Nucleus accumbens (tissue), 56 donors: ENCODE data around the gene IPCEF1.
"Not testable (repeated sequence)": the region's sequence is repeated elsewhere in the genome, so short reads cannot be mapped to it uniquely, and the experiment has no call there.

Experiments used
- DNase-seq, 56 donors: peaks; one replicate each; lab custom pipeline; 2025; lab: John Stamatoyannopoulos, UW

Gene IPCEF1

GRCh38 chr6:154230910-154231595 is 125.5 kb downstream of the IPCEF1 start:
- DNase-seq: no peak

- no peak for DNase-seq
These were observed 126.2 kb downstream of the IPCEF1 start for GRCh38 chr6:154230393-154230792.

GRCh38 chr6:154229786-154230185 is 126.8 kb downstream of the IPCEF1 start:
- DNase-seq: no peak

GRCh38 chr6:154228521-154228905 is 128.1 kb downstream of the IPCEF1 start:
- no peak for DNase-seq

- no peak for DNase-seq
These were observed 128.6 kb downstream of the IPCEF1 start for GRCh38 chr6:154227862-154228520.

- no peak for DNase-seq
These were observed 130.1 kb downstream of the IPCEF1 start for GRCh38 chr6:154226461-154226860.

GRCh38 chr6:154223296-154223695 is 133.3 kb downstream of the IPCEF1 start:
- DNase-seq: no peak

GRCh38 chr6:154222716-154223115 is 133.9 kb downstream of the IPCEF1 start:
- DNase-seq: no peak

- no peak for DNase-seq
These were observed 137.4 kb downstream of the IPCEF1 start for GRCh38 chr6:154219250-154219649.

GRCh38 chr6:154218787-154219186 is 137.8 kb downstream of the IPCEF1 start:
- DNase-seq: no peak

- DNase-seq: peak in 4 of 56 donors; percentile 9 to 30 (median 17)
These were observed 138.3 kb downstream of the IPCEF1 start for GRCh38 chr6:154218301-154218700.

GRCh38 chr6:154213782-154214181 is 142.8 kb downstream of the IPCEF1 start:
- DNase-seq: no peak

- DNase-seq: no peak
These were observed 145.9 kb downstream of the IPCEF1 start for GRCh38 chr6:154210678-154211077.

- no peak for DNase-seq
These were observed 147.0 kb downstream of the IPCEF1 start for GRCh38 chr6:154209555-154209954.

GRCh38 chr6:154206996-154207395 is 149.6 kb downstream of the IPCEF1 start:
- DNase-seq: no peak

- no peak for DNase-seq
These were observed 150.5 kb downstream of the IPCEF1 start for GRCh38 chr6:154206141-154206540.

- DNase-seq: no peak
These were observed 153.6 kb downstream of the IPCEF1 start for GRCh38 chr6:154202958-154203357.

- DNase-seq: no peak
These were observed 154.3 kb downstream of the IPCEF1 start for GRCh38 chr6:154202339-154202738.

GRCh38 chr6:154201688-154202087 is 154.9 kb downstream of the IPCEF1 start:
- not testable (repeated sequence) for DNase-seq

GRCh38 chr6:154197196-154197860 is 159.3 kb downstream of the IPCEF1 start:
- no peak for DNase-seq

- DNase-seq: no peak
These were observed 160.2 kb downstream of the IPCEF1 start for GRCh38 chr6:154196333-154196885.
